ENCODE measurements around the gene COL21A1.

Gene COL21A1

DNA sequence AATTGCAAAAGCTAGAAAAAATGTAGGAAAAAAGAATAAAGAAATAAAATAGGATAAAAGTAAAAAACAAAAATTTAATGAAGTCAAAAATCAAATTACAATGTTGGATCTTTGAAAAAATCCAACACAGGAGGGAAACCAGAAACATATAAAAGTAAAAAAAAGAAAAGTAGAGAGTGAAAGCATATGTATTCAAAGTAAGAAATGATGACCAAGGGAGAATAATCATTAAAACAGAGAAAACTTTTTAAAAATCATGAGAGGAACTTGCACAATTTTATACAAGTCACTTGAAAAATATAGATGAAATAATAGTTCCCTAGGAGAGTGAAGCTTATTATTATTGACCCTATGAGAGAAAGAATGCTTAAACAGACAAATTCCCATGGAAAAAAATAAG is 138.2 kb downstream of the COL21A1 start:
- no peak for DNase-seq (ENCODE audit: low read depth)
- TF ChIP-seq, protein P1, sequence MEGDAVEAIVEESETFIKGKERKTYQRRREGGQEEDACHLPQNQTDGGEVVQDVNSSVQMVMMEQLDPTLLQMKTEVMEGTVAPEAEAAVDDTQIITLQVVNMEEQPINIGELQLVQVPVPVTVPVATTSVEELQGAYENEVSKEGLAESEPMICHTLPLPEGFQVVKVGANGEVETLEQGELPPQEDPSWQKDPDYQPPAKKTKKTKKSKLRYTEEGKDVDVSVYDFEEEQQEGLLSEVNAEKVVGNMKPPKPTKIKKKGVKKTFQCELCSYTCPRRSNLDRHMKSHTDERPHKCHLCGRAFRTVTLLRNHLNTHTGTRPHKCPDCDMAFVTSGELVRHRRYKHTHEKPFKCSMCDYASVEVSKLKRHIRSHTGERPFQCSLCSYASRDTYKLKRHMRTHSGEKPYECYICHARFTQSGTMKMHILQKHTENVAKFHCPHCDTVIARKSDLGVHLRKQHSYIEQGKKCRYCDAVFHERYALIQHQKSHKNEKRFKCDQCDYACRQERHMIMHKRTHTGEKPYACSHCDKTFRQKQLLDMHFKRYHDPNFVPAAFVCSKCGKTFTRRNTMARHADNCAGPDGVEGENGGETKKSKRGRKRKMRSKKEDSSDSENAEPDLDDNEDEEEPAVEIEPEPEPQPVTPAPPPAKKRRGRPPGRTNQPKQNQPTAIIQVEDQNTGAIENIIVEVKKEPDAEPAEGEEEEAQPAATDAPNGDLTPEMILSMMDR (IDR thresholded peaks at IDR 0.05; ENCODE audit: low read depth, low read length, missing control alignments): no peak
- H3K4me3 ChIP-seq (ENCODE audit: low read depth, low read length): no peak overlapping the region

DNA sequence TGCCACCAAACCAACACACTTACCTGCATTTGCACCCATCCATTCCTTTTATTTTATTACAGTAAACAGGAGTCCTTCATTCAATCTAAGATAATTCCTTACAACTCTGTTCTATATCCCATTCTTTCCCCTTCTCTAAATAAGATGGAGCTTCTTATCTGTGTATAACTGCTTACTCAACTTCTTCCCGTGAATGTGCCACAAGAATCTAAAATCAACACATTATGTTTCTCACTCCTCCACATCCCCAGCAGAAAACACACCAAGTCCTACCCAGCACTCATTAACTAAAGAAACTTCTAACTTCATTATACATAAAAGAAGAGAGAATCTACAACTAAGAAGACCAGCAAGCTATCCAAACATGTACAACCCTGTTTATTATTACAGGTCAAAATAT is 141.1 kb downstream of the COL21A1 start:
- DNase-seq (ENCODE audit: low read depth): no peak
- TF ChIP-seq, protein P1 (IDR thresholded peaks at IDR 0.05; ENCODE audit: low read depth, low read length, missing control alignments): no peak
- H3K4me3 ChIP-seq (ENCODE audit: low read depth, low read length): no peak overlapping the region

DNA sequence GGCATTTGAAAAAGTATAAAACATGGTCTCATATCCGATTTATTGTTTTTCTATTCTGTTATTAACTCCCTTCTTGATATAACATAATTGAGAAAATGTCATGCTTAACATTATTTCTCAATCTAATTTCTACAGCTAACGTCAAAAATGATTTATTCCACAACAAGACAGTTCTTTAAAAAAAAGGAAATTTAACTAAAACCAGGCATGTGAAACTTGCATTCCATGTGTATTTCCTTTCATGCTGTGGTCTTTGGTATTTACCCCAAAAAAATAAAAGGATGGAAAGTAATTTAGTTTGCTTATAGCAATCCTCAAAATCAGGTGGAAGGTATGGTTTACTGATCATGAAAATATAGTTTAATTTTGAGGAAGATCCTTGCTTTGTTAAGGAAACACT is 142.8 kb downstream of the COL21A1 start:
- no peak overlapping the region for H3K4me3 ChIP-seq (ENCODE audit: low read depth, low read length)
- TF ChIP-seq, protein P1 (IDR thresholded peaks at IDR 0.05; ENCODE audit: low read depth, low read length, missing control alignments): no peak
- no peak for DNase-seq (ENCODE audit: low read depth)

DNA sequence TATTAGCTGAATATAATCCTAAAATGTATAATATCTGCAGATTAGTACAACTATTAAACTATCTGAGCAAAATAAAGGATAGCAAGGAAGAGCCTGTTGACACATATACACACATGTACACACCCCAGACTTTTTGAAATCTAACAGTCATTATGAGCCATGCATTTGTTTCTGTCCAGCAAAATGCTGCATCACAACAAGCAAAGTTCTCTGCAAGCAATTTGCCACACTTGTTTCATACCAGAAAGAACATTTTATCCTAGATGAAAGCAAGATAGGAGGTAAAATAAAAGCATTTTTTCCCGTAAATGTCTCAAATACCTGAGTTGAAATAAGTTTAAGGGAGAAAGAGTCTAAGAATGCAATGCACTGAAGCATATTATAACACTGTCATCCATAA is 145.2 kb downstream of the COL21A1 start:
- DNase-seq (ENCODE audit: low read depth): no peak
- no peak overlapping the region for H3K4me3 ChIP-seq (ENCODE audit: low read depth, low read length)
- TF ChIP-seq, protein P1 (IDR thresholded peaks at IDR 0.05; ENCODE audit: low read depth, low read length, missing control alignments): no peak

DNA sequence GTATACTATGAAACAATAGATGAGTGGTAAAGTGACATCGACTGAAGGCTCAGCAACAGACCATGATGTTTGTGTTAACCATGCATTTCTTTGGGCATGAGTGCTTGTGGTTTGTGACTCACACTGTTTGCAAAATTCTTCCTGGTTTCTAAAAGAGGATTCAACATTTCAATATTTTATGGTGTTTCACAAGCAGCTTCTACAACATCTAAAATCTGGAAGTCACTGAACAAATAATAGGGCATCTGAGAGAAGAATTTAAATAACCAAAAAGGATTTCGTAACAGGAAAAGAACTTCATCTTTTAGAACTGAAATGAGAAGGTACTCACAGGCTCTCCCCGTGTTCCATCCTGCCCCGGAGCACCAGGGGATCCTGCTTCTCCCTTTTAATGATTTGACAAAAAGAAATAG is 146.2 kb downstream of the COL21A1 start:
- TF ChIP-seq, protein P1 (IDR thresholded peaks at IDR 0.05; ENCODE audit: low read depth, low read length, missing control alignments): no peak
- no peak overlapping the region for H3K4me3 ChIP-seq (ENCODE audit: low read depth, low read length)
- no peak for DNase-seq (ENCODE audit: low read depth)

DNA sequence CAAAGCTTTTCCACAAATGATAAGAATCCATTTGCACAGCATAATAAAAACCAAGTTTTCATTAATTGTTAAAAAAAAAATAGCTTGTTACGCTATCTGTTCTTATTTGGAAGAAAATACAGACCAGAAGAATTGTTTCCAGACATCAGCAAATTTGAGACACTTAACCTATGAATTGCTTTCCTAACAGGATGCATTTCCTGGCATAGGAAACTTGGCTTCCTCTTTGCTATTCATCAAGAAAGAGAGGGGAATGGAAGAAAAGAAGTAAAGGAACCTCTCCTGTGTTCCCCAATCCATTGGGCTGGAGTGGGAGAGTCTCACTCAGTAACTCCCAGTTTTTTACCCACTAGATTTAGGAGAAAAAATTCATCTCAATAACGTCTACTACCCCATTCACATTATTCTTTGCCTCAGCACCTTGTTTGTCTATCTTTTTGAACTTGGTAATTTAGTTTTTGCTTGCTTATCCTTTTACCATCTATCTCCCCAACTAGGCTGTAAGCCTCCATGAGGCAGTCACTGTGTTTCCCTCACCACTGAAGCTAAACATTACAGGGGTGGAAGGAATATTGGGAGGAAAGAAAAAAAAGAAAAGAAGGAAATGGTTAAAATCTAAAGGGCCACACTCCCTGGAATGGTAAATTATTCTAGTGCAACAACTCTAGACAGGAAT is 150.3 kb downstream of the COL21A1 start:
- H3K4me3 ChIP-seq (ENCODE audit: low read depth, low read length): no peak overlapping the region
- TF ChIP-seq, protein P1 (IDR thresholded peaks at IDR 0.05; ENCODE audit: low read depth, low read length, missing control alignments): no peak
- DNase-seq (ENCODE audit: low read depth): no peak

DNA sequence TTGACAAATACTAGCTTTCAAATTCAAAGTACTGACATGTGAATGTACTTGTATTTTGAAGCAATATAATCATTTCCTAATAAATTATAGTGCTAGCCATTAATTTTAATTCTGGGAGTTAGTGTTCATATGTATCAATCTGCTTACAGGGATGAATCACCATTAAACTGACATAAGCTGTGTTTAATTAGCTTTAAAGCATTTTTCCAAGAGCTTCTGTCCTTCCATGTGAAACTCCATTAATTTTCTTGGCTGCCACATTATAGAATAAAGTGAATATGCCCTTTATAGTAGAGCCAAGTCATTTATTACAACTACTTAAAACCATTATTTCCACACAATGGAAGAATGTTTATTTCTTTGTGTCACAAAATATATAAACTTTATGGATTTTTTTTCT is 150.8 kb downstream of the COL21A1 start:
- DNase-seq (ENCODE audit: low read depth): no peak
- TF ChIP-seq, protein P1 (IDR thresholded peaks at IDR 0.05; ENCODE audit: low read depth, low read length, missing control alignments): no peak
- no peak overlapping the region for H3K4me3 ChIP-seq (ENCODE audit: low read depth, low read length)

Measured in GM12864 (cell line).